ENCODE results near the gene SCARB1. TPM values are rescaled to one million over a fixed set of nuclear protein-coding genes. Genes with fewer than 3 reads are reported as not detected.

Gene SCARB1
- total and polyA plus RNA-seq, 2 donors (not counting 3 experiments of a cell fraction or from before 2014, with no cell fraction given), result 125 to 141 TPM

DNA sequence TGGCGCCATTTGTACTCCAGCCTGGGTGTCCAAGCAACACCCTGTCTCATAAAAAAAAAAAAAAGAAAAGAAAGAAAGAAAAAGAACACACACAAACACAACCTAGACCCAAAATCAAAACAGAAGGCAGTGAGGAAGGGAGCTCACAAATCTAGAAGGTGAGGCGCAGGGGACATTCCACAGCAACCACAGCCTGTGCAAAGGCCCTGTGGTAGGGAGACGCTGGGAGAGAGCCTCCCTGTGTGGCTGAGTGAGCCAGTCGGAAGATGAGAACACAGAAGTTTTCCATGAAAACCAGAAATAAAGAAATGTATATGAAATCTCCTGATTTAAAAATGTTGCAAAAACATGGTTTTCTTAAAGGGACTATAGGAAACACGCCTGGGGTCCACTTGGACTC lies 44.6 kb downstream of the SCARB1 start:
- ChIA-PET POLR2A (no interaction called here), CTCF (interaction anchor here (1.0 to 1.9 kb wide), 3 partner anchors 14 to 88 kb away, joined by 3 to 5 read pairs (median 5); no protein-coding TSS in a partner anchor)
- intact Hi-C loops (cut with micrococcal nuclease), result no loop called here
- TF ChIP-seq FOS (IDR thresholded peaks at IDR 0.05; ENCODE audit: borderline replicate concordance, insufficient read depth, low read length) (no peak), JUN (IDR thresholded peaks at IDR 0.05; ENCODE audit: borderline replicate concordance, insufficient read depth, insufficient read length, low read depth) (no peak), MYC (IDR thresholded peaks at IDR 0.05; ENCODE audit: low read depth, low read length) (no peak), GATA2 (IDR thresholded peaks at IDR 0.05; ENCODE audit: insufficient read depth, insufficient read length, low read depth, low read length) (no peak), CTCF (IDR thresholded peaks at IDR 0.05; ENCODE audit: extremely low read depth in 1 of 2, insufficient read depth in 1 of 2, low read depth in 1 of 2, low read length in 2 of 2) (no peak), POLR2AphosphoS5 (IDR thresholded peaks at IDR 0.05; ENCODE audit: insufficient read depth, low read depth, low read length) (no peak), MAX (IDR thresholded peaks at IDR 0.05; ENCODE audit: insufficient read depth, insufficient read length) (no peak), POLR2A (IDR thresholded peaks at IDR 0.05; ENCODE audit: low read depth, low read length) (no peak), EZH2 (IDR thresholded peaks at IDR 0.05; ENCODE audit: borderline replicate concordance, low read depth, low read length, severe bottlenecking) (no peak)
- dilution Hi-C loops (cut with MboI; ENCODE audit: extremely low pct_ligation_motif_present, low sequenced_read_pairs), result no loop called here
- Histone ChIP-seq H2AFZ (ENCODE audit: low read depth, low read length) (no peak overlapping the region), H3K9me3 (replicated peaks; ENCODE audit: control insufficient read depth, insufficient read depth, low read length) (no peaks in the 10 kb centered on the region), H3K4me1 (ENCODE audit: control insufficient read depth, extremely low read depth, insufficient read depth, low read length) (no peaks in the 10 kb centered on the region), H3K4me2 (ENCODE audit: insufficient read depth, low read length) (no peak overlapping the region), H3K27ac (ENCODE audit: insufficient read depth, low read depth, low read length) (no peak overlapping the region), H3K9ac (replicated peaks; ENCODE audit: extremely low read depth, insufficient read depth, low read length) (no peak overlapping the region), H3K9me1 (replicated peaks; ENCODE audit: control insufficient read depth, extremely low read depth, insufficient read depth, low read length) (no peaks in the 10 kb centered on the region), H3K27me3 (ENCODE audit: control insufficient read depth in 2 of 2, insufficient read depth in 2 of 2, low read length in 2 of 2) (no peaks in the 10 kb centered on the region), H3K4me3 (replicated peaks in 1 of 3; ENCODE audit: insufficient read depth in 1 of 3, low read depth in 1 of 3, low read length in 3 of 3) (no peak overlapping the region), H4K20me1 (replicated peaks; ENCODE audit: control insufficient read depth, extremely low read depth, insufficient read depth, low read length) (no peaks in the 10 kb centered on the region), H3K36me3 (ENCODE audit: control insufficient read depth in 2 of 2, extremely low read depth in 1 of 2, insufficient read depth in 2 of 2, low read length in 2 of 2) (peaks cover 0 to 5% of the 10 kb centered on the region in 2 experiments), H3K79me2 (ENCODE audit: control insufficient read depth, insufficient read depth, low read length) (peaks cover 9% of the 10 kb centered on the region)
- FAIRE-seq (no peak), DNase-seq (ENCODE audit: low read depth, low spot score) (no peak)
- no TSS peak for BruUV-seq (replicated peaks)
